ENCODE measurements around the gene SKIC3. TPM values are rescaled to one million over a fixed set of nuclear protein-coding genes. Genes with fewer than 3 reads are reported as not detected.

Gene SKIC3
- total and polyA plus RNA-seq, 8 donors = 12.5 to 181 (median 43.4) TPM

GRCh38 chr5:95595289-95595931 is 40.6 kb upstream of the SKIC3 start:
- Histone ChIP-seq H3K36me3 (peaks cover 0 to 7% (median 0%) of the 10 kb centered on the region in 4 donors), H3K27me3 (no peaks in the 10 kb centered on the region), H3K4me3 (no peak overlapping the region), H3K9me3 (no peaks in the 10 kb centered on the region), H3K4me1 (no peaks in the 10 kb centered on the region), H3K27ac (no peak overlapping the region)
- TF ChIP-seq POLR2A (IDR thresholded peaks at IDR 0.05) = no peak
- no peak for TF ChIP-seq CTCF (IDR thresholded peaks at IDR 0.05)
- no peak for TF ChIP-seq POLR2AphosphoS5 (IDR thresholded peaks at IDR 0.05)
- no peak for TF ChIP-seq EP300 (IDR thresholded peaks at IDR 0.05)
- DNase-seq = no peak
- intact Hi-C loops (cut with DNase I; ENCODE audit: low total_unique reads) = no loop called here
- 88 to 96% (median 95%) methylated on average over 3 of the region's 3 CpGs for WGBS, 5 donors

GRCh38 chr5:95591490-95591901 is 36.7 kb upstream of the SKIC3 start:
- intact Hi-C loops (cut with DNase I; ENCODE audit: low total_unique reads) = no loop called here
- peaks cover 0 to 6% (median 0%) of the 10 kb centered on the region in 4 donors for H3K36me3 ChIP-seq
- DNase-seq = no peak
- no peak overlapping the region for H3K27ac ChIP-seq
- 81 to 85% (median 83%) methylated on average over 5 of the region's 5 CpGs for WGBS, 5 donors
- TF ChIP-seq POLR2AphosphoS5 (IDR thresholded peaks at IDR 0.05) (peak in 1 of 3 donors; percentile 38), EP300 (IDR thresholded peaks at IDR 0.05) (no peak)
- no peaks in the 10 kb centered on the region for H3K27me3 ChIP-seq
- H3K9me3 ChIP-seq = no peaks in the 10 kb centered on the region
- H3K4me1 ChIP-seq = no peaks in the 10 kb centered on the region
- no peak overlapping the region for H3K4me3 ChIP-seq

GRCh38 chr5:95590880-95591279 is 36.1 kb upstream of the SKIC3 start:
- Histone ChIP-seq H3K36me3 (peaks cover 0 to 6% (median 0%) of the 10 kb centered on the region in 4 donors), H3K4me1 (no peaks in the 10 kb centered on the region), H3K4me3 (no peak overlapping the region), H3K27me3 (no peaks in the 10 kb centered on the region), H3K27ac (no peak overlapping the region), H3K9me3 (no peaks in the 10 kb centered on the region)
- intact Hi-C loops (cut with DNase I; ENCODE audit: low total_unique reads) = no loop called here
- no peak for DNase-seq
- WGBS, 5 donors = 81 to 94% (median 92%) methylated on average over 1 of the region's 1 CpG
- TF ChIP-seq CTCF (IDR thresholded peaks at IDR 0.05) = no peak

GRCh38 chr5:95583992-95584391 is 29.2 kb upstream of the SKIC3 start:
- no peak for TF ChIP-seq POLR2A (IDR thresholded peaks at IDR 0.05)
- TF ChIP-seq POLR2AphosphoS5 (IDR thresholded peaks at IDR 0.05) = no peak
- TF ChIP-seq CTCF (IDR thresholded peaks at IDR 0.05) = no peak
- TF ChIP-seq EP300 (IDR thresholded peaks at IDR 0.05) = no peak
- H3K36me3 ChIP-seq = peaks cover 0 to 13% (median 5%) of the 10 kb centered on the region in 4 donors
- no peak overlapping the region for H3K4me3 ChIP-seq
- WGBS, 5 donors = 78 to 100% (median 92%) methylated on average over 1 of the region's 1 CpG
- intact Hi-C loops (cut with DNase I; ENCODE audit: low total_unique reads) = no loop called here
- H3K27ac ChIP-seq = no peak overlapping the region
- H3K27me3 ChIP-seq = no peaks in the 10 kb centered on the region
- H3K4me1 ChIP-seq = no peaks in the 10 kb centered on the region
- no peak for DNase-seq
- no peaks in the 10 kb centered on the region for H3K9me3 ChIP-seq

- no peaks in the 10 kb centered on the region for H3K4me1 ChIP-seq
- H3K27me3 ChIP-seq = no peaks in the 10 kb centered on the region
- 96 to 99% (median 96%) methylated on average over 2 of the region's 2 CpGs for WGBS, 5 donors
- peaks cover 0 to 13% (median 5%) of the 10 kb centered on the region in 4 donors for H3K36me3 ChIP-seq
- no peaks in the 10 kb centered on the region for H3K9me3 ChIP-seq
- H3K4me3 ChIP-seq = no peak overlapping the region
- TF ChIP-seq EP300 (IDR thresholded peaks at IDR 0.05) (no peak), CTCF (IDR thresholded peaks at IDR 0.05) (no peak), POLR2AphosphoS5 (IDR thresholded peaks at IDR 0.05) (no peak), POLR2A (IDR thresholded peaks at IDR 0.05) (no peak)
- DNase-seq = no peak
- no peak overlapping the region for H3K27ac ChIP-seq
- intact Hi-C loops (cut with DNase I; ENCODE audit: low total_unique reads) = no loop called here
Observed at GRCh38 chr5:95581576-95581975, 26.8 kb upstream of the SKIC3 start.

All from stomach (tissue), 9 donors.